ENCODE results near the gene JAZF1. TPM values are rescaled to one million over a fixed set of nuclear protein-coding genes. Genes with fewer than 3 reads are reported as not detected.

The JAZF1 gene
- total RNA-seq, 1 experiment from 2014 or later: 0.95 TPM

DNA sequence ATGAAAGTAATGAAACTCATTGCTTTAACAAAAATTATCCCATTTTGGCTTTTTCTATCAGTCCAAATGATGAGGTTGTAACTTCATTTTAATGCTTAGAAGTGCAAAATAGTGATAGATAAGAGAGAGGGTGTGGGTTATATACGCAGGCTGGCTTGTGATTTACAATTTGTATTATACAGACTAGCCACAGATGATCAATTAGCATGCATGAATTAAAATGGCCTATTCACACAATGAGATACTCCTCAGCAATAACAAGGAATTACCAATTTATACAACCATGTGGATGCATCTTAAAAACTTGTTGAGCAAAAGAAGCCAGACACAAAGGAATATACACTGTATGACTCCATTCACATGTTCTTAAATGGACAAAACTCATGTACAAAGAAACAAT lies 45.4 kb upstream of the JAZF1 start:
- no TSS peak for BruUV-seq (replicated peaks)
- intact Hi-C loops (cut with micrococcal nuclease; ENCODE audit: unreplicated experiment): no loop called here
- Histone ChIP-seq H3K27me3 (replicated peaks; ENCODE audit: control insufficient read depth, insufficient read depth, low read length) (no peaks in the 10 kb centered on the region), H3K36me3 (ENCODE audit: control insufficient read depth, insufficient read depth, low read length) (no peaks in the 10 kb centered on the region), H3K9me3 (no peaks in the 10 kb centered on the region), H3K4me3 (ENCODE audit: low read depth, low read length) (no peak overlapping the region), H3K4me1 (no peaks in the 10 kb centered on the region; the same call in 1 of the 2 replicates)
- ChIA-PET POLR2A (no interaction called here), CTCF (no interaction called here)
- TF ChIP-seq, protein P1, sequence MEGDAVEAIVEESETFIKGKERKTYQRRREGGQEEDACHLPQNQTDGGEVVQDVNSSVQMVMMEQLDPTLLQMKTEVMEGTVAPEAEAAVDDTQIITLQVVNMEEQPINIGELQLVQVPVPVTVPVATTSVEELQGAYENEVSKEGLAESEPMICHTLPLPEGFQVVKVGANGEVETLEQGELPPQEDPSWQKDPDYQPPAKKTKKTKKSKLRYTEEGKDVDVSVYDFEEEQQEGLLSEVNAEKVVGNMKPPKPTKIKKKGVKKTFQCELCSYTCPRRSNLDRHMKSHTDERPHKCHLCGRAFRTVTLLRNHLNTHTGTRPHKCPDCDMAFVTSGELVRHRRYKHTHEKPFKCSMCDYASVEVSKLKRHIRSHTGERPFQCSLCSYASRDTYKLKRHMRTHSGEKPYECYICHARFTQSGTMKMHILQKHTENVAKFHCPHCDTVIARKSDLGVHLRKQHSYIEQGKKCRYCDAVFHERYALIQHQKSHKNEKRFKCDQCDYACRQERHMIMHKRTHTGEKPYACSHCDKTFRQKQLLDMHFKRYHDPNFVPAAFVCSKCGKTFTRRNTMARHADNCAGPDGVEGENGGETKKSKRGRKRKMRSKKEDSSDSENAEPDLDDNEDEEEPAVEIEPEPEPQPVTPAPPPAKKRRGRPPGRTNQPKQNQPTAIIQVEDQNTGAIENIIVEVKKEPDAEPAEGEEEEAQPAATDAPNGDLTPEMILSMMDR (IDR thresholded peaks at IDR 0.05; ENCODE audit: insufficient read depth in 1 of 2, low read depth in 1 of 2, low read length in 1 of 2, severe bottlenecking in 1 of 2, unreplicated experiment in 1 of 2): no peak
- Mint-ChIP-seq H3K27me3 (ENCODE audit: insufficient read depth, unreplicated experiment) (peaks cover 3% of the 10 kb centered on the region), H3K27ac (ENCODE audit: unreplicated experiment) (no peak overlapping the region), H3K36me3 (ENCODE audit: insufficient read depth, unreplicated experiment) (no peaks in the 10 kb centered on the region), H3K4me1 (ENCODE audit: low read depth, unreplicated experiment) (no peaks in the 10 kb centered on the region), H3K4me3 (ENCODE audit: unreplicated experiment) (no peak overlapping the region), H3K9me3 (ENCODE audit: unreplicated experiment) (no peaks in the 10 kb centered on the region)
- no peak for DNase-seq

DNA sequence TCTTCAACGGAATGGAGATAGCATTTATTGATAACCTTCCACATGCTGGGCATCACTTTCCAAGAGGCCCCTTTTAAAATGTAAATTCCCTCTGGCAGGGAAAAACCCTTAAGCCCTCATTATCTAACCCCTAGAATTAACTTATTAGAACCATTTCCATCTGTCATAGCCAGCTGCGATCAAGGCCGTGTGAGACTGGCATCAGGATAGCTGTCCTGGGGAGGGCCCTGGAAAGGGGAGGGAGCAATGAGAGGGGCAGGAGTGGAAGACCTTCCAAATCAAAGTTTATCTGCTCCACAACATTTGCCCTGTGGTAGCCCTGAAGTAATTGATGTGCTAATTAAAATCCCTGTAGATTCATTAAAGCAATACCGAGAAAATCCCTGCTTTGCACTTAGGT lies 45.0 kb upstream of the JAZF1 start:
- Mint-ChIP-seq H3K9me3 (ENCODE audit: unreplicated experiment) (no peaks in the 10 kb centered on the region), H3K36me3 (ENCODE audit: insufficient read depth, unreplicated experiment) (no peaks in the 10 kb centered on the region), H3K4me1 (ENCODE audit: low read depth, unreplicated experiment) (no peaks in the 10 kb centered on the region), H3K27ac (ENCODE audit: unreplicated experiment) (no peak overlapping the region), H3K4me3 (ENCODE audit: unreplicated experiment) (no peak overlapping the region), H3K27me3 (ENCODE audit: insufficient read depth, unreplicated experiment) (peaks cover 6% of the 10 kb centered on the region)
- H3K4me3 ChIP-seq (ENCODE audit: low read depth, low read length): no peak overlapping the region
- intact Hi-C loops (cut with micrococcal nuclease; ENCODE audit: unreplicated experiment): no loop called here
- H3K36me3 ChIP-seq (ENCODE audit: control insufficient read depth, insufficient read depth, low read length): no peaks in the 10 kb centered on the region
- DNase-seq: no peak
- H3K27me3 ChIP-seq (replicated peaks; ENCODE audit: control insufficient read depth, insufficient read depth, low read length): no peaks in the 10 kb centered on the region
- BruUV-seq (replicated peaks): no TSS peak
- POLR2A ChIA-PET: no interaction called here
- TF ChIP-seq, protein P1 (IDR thresholded peaks at IDR 0.05; ENCODE audit: insufficient read depth in 1 of 2, low read depth in 1 of 2, low read length in 1 of 2, severe bottlenecking in 1 of 2, unreplicated experiment in 1 of 2): no peak
- no peaks in the 10 kb centered on the region; the same call in 1 of the 2 replicates for H3K4me1 ChIP-seq
- no peaks in the 10 kb centered on the region for H3K9me3 ChIP-seq
- CTCF ChIA-PET: interaction anchor here (0.6 kb wide), 1 partner anchor 164 kb away, joined by 3 read pairs; no protein-coding TSS in a partner anchor

DNA sequence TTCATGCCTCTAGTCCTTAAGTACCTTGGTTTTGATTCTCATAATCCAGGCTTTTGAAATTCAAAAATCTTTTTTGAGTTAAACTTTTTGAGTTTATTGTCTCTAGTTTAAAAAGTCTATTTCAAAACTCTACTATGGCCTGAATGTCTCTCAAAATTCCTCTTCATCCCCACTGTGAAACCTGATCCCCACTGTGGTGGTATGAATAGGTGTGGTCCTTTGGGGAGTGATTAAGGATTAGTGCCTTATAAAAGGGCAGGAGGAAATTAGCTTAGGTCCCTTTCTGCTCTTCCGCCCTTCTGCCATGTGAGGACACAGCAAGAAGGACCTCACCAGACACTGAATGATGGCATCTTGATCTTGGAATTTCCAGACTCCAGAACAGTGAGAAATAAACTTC lies 44.1 kb upstream of the JAZF1 start:
- no peaks in the 10 kb centered on the region; the same call in 1 of the 2 replicates for H3K4me1 ChIP-seq
- no peaks in the 10 kb centered on the region for H3K9me3 Mint-ChIP-seq (ENCODE audit: unreplicated experiment)
- no TSS peak for BruUV-seq (replicated peaks)
- no peak for DNase-seq
- no peak overlapping the region for H3K4me3 Mint-ChIP-seq (ENCODE audit: unreplicated experiment)
- no peaks in the 10 kb centered on the region for H3K36me3 ChIP-seq (ENCODE audit: control insufficient read depth, insufficient read depth, low read length)
- TF ChIP-seq, protein P1 (IDR thresholded peaks at IDR 0.05; ENCODE audit: insufficient read depth in 1 of 2, low read depth in 1 of 2, low read length in 1 of 2, severe bottlenecking in 1 of 2, unreplicated experiment in 1 of 2): no peak
- peaks cover 9% of the 10 kb centered on the region for H3K27me3 Mint-ChIP-seq (ENCODE audit: insufficient read depth, unreplicated experiment)
- intact Hi-C loops (cut with micrococcal nuclease; ENCODE audit: unreplicated experiment): no loop called here
- no peak overlapping the region for H3K4me3 ChIP-seq (ENCODE audit: low read depth, low read length)
- no peaks in the 10 kb centered on the region for H3K27me3 ChIP-seq (replicated peaks; ENCODE audit: control insufficient read depth, insufficient read depth, low read length)
- H3K4me1 Mint-ChIP-seq (ENCODE audit: low read depth, unreplicated experiment): no peaks in the 10 kb centered on the region
- no peak overlapping the region for H3K27ac Mint-ChIP-seq (ENCODE audit: unreplicated experiment)
- ChIA-PET CTCF (no interaction called here), POLR2A (no interaction called here)
- no peaks in the 10 kb centered on the region for H3K36me3 Mint-ChIP-seq (ENCODE audit: insufficient read depth, unreplicated experiment)
- no peaks in the 10 kb centered on the region for H3K9me3 ChIP-seq
